CD4-positive, alpha-beta T cell treated with Interleukin-17A for 1 hour (primary cell): ENCODE measurements around the gene SEPTIN12.
A peak's percentile ranks its signal among the peaks of the same experiment; 100 is the strongest.

Experiments used
- DNase-seq: peaks from one replicate; pipeline ENCODE4 v3.0.0-alpha.2; 2020

SEPTIN12 gene

DNA sequence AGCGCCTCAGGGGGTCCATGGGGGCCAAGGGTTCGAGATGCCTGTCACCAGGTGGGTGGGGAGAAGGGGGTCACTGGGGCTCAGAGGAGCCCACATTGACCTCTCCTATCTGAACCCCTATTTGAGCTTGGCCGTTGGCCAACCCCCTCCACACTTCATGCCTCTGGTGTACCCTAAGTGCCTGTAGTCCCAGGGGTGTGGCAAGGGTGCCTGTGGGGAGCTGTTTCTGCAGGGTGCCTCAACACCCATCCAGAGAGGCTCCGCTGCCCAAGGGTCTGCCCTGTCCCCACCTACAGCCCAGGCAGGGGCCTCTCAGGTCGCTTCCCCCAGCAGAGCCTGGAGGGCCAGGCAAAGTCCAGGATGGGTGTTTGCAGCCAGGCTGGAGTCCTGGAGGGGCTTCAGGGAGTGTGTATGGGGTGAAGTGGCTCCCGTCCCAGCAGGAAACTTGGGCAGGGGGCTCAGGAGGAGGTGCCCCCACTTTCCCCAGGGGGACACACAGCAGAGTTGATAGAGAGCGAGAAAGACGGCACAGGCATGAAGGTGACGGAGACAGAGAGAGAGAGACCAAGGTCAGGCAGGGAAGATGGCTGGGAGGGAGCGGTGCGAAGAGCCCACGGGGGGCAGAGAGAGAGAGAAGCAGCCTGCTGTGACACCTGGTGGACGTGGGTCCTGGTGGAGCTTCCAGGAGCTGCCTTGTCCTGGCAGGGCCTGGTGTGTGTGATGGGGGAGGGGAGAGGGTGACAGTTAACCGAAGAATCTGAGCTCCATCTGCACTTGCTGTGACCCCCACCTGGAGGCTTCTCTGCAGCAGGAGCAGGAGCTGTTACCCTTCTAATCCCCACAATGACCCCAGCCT, at the start of gene SEPTIN12:
SEPTIN12 (minus strand) TSS at position 719 of the 856 bp plus-strand sequence; CDS start at position 19, 700 bp downstream.
- no peak for DNase-seq

DNA sequence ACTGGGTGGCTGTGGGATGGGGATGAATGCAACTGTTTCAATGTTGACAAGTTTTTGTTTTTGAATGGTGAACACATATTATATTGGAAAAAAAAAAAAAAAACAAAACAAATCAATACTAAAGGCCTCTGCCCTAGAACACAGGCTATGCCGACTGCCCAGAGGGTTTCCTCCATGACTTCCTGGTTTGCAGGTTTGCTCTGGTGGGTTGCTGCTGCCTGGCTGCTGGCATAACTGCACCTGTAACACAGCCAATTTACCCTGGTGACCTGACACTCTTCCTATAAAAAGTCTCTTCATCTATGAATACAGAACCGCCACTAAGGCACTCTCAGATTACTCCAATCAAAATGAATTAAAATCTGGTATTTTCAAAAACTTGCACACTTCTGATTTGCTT, 48.6 kb upstream of the SEPTIN12 start:
- no peak for DNase-seq

DNA sequence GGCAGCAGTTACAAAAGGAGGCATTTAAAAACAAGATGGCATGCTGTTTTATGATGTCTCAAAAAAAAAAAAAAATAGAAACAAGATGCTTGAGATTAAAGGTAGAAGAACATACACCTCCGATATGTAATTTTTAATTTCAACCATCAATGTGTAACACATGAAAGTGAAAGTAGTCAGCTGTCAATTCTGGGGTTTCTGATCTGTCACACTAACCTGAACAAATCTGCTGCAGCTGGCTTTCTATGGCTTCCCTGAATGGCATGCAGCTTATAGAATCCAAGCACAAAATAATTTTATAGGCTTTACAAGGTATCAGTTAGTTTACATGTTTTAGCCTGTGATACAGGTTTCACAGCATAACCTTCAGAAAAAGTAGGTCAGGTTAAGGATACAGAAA, 45.4 kb upstream of the SEPTIN12 start:
- no peak for DNase-seq

DNA sequence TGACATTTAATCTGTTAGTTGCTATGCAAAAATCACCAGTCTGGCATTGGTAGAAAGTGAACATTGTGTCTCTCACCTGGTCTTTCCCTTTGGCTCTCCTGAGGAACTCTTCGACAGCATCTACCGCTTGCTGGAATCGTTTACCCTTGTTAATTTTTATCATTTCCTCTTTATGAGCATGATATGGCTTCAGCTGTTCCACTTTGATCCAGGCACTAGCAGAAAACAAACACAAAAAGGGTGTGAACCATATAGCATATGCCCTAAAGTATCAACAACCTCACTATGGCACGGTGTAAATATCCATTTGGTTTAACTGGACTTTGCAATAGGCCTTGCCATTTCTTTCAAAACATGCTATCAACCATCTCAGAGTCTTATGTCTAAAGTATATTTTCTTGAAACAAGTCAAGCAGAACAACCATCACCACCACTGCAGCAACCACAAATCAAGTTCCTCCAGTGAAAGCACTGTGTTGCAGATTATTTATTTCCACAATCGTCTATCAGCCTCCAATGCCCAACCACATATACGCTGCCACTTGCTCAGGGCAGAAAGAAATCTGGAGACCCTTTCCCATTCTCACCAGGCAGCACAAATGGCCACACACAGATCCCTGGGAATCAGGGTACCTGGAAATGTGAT, 44.7 kb upstream of the SEPTIN12 start:
- no peak for DNase-seq

- no peak for DNase-seq
These were observed 43.5 kb upstream of the SEPTIN12 start for GRCh38 chr16:4831616-4832015.

DNA sequence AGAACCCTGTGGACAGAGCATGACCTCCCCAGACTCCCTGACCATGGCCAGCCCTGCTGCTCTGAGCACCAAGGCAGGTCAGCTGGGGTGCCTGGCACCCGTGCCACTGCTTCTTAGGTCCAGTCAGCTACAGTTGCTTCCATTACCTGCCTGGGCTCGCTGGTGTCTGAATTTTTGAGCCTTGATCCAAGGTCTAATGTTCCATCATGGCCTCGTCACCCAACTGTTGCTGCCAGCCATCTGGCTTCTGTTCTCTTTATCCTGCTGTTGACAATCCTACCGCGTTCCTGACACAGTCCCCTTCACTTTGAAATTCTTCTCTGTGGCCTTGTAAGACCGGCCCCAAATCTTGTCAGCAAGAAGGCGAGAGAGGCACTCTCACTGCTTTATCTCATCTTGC, 42.3 kb upstream of the SEPTIN12 start:
- no peak for DNase-seq

GRCh38 chr16:4828567-4829321, 40.6 kb upstream of the SEPTIN12 start:
- DNase-seq, result no peak

GRCh38 chr16:4826980-4827379, 38.8 kb upstream of the SEPTIN12 start:
- DNase-seq, result no peak

DNA sequence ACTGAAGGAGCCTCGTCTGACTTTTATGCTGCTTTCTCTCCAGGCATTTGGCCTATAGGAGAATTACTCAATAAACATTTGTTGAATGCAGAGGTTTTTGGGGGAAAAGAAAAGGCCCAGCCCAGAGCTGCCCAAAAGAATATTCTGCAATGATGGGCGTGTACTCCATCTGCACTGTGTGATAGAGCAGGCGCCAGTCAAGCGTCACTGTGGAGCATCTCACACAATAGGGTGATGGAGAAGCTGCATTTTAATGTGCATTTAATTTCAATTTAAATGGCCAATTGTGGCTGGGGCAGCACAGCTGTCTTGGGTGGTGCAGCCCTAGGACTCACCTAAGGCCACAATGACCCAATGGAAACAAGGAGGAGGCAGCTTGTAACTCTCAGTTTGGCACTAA, 38.4 kb upstream of the SEPTIN12 start:
- DNase-seq, result no peak

DNA sequence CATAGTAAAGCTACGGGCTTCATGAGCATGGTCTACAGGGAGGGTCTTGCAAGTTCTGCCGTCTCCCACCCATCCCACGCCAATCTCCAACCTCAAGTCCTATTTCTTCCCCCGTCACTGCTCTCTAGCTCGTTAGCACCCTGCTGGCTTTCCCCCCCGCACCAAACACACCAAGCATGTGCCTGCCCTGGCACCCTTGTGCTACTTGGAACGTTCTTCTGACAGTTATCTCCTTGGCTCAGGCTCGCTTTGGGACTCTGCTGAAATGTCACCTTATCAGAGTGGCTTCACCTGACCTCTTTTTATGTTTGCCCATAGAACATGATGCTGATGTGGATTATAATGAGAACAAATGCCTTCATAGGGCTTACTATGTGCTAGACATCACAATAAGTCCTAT, 37.1 kb upstream of the SEPTIN12 start:
- DNase-seq, result no peak

GRCh38 chr16:4820652-4821051, 32.5 kb upstream of the SEPTIN12 start:
- no peak for DNase-seq

DNA sequence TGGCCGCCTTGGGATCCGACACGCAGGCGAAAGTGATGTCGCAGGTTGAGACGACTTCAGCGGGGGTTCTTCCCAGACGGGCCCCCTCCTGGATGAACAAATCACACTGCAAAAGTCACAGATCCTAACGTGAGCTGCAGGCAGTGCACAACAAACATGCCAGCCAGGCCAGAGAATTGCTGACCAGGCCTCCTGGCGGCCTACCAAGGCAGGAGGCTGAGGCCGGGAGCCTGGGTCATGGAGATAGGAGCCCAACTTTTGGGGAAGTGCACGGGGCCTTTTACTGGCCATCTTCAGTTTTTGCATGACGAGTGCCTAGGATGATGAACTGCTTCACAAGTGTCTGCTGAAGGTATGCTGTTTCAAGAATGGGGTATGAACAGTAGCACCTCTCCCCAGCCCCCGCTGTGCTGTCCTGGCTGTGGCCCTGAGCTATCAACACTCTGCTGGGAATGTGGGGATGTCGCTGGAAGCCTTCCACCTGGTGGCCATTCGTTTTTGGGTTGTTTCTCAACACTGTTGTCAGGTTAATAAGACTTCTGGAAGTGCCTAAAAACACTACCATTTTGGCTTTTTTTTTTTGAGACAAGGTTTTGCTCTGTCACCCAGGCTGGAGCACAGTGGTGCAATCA, 26.5 kb upstream of the SEPTIN12 start:
- DNase-seq, result no peak

DNA sequence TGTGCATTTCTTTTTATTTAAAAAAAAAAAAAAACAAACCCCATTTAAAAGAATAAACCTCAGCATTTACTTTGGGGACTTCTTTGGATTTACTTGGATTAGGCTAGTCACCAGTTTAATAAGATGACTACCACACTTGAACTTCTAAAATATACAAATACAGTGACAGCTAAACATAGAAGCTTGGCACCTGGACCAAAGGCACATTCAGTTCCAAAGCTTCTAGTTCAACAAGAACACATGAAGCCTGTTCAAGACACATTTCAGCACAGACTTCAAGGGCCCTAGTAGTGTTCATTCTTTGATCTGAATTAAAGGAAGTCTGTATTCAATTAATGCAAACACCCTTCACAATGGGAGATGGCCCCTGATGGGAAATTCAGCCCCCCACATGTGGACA, 25.9 kb upstream of the SEPTIN12 start:
- no peak for DNase-seq

DNA sequence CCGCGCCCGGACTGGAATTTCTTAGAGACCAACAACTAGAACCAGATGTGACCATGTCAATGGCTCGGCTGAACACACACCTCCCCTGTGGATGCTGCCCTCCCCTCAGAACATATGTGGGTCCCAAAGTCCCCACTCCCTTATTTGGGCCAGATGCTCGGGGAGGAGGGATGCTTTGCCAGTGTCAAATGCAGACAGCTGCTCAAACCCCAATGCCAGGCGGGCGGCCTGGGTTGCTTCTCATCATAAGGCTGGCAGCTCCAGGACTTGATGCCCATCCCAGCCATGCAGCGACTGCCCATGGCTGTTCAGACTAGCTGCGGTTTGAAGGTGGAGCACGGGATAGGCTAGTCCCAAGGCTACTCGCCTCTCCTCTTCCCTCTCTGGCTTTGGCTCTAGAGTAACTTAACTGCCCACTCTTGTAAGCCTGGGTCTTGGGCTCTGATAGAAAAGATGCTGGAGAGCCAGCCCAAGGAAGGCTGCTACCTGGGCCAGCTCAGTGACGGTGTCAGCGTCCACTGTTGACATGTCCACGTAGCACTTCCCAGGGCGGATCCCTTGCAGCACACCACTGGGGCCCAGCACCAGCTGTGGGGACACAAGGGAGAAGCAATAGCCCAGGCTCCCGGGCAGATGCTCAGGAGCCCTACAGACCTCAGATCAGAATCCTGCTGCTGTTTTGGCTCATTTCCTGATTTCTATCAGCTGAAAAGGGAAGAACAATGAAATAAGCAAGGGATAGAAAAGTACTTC, 25.3 kb upstream of the SEPTIN12 start:
- no peak for DNase-seq

GRCh38 chr16:4811773-4812172, 23.6 kb upstream of the SEPTIN12 start:
- DNase-seq, result no peak

- no peak for DNase-seq
These were observed 23.1 kb upstream of the SEPTIN12 start for GRCh38 chr16:4811242-4811641.

DNA sequence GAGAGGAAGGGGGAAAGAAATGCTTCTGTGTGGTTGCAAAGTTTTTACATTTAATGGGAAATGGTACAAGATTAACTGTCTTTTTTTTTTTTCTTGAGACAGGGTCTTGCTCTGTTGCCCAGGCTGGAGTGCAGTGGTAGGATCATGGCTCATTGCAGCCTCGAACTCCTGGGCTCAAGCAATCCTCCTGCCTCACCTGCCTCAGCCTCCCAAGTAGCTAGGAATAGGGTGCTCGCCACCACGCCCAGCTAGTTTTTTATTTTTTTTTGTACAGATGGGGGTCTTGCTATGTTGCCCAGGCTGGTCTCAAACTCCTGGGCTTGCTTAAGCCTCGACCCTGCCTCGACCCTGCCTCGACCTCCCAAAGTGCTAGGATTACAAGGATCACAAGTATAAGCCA, 18.1 kb upstream of the SEPTIN12 start:
- no peak for DNase-seq

- no peak for DNase-seq
These were observed 17.1 kb upstream of the SEPTIN12 start for GRCh38 chr16:4805231-4805630.

GRCh38 chr16:4803898-4804762, 16.0 kb upstream of the SEPTIN12 start:
- no peak for DNase-seq

- no peak for DNase-seq
These were observed 15.3 kb upstream of the SEPTIN12 start for GRCh38 chr16:4803401-4803844.

GRCh38 chr16:4802659-4803287, 14.6 kb upstream of the SEPTIN12 start:
- DNase-seq, result peak; percentile 88
